Dedifferentiated amniotic fluid mesenchymal stem cell (primary cell): Measurements from ENCODE around the gene TMEM52B.

Experiments used
- DNase-seq: peaks from one replicate; pipeline ENCODE4 v3.0.0-alpha.2; 2016; ENCODE audit errors: extremely low spot score

TMEM52B gene

DNA sequence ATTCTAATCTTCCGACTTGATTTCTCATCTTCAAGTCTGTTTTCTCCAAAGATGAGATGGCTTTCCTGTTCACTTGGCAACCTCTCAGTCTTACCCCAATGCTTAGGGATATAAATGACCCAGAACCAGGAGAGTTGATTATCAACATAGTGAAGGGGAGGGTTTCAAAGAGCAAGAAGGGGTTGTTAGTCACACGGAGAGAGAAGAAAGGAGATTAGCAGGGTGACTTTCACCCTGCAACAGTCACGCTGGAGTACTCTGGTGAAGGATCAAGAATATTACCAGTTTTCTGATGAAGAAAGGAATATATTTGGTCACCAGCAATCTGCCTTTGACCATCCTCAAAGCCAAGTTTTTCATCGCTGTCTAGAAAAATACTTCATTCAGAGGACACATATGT lies at the start of gene TMEM52B:
Gene TMEM52B (plus strand): TSS at position 212 of the 400 bp plus-strand sequence. CDS start 543 bp downstream, outside the sequence.
- no peak for DNase-seq

DNA sequence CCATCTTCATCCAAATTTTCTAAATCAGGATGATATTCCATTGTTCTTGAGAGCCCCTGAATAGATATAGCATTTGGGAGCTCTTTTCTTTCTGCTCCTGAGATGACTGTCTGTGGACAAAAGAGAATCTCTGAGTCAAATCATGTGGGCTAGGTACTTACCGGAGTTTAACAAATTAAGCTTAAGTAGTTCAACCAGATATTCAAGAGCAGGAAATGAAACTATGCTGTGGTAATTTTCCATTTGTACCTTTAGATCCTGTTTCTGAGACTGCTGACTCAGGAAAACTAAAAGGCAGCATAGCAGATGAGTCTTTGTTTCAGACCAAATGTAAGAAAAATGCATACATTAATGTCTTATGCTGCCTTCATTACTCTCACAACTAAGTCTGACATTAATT lies 48.8 kb upstream of the TMEM52B start, which contains the start of gene CLEC7A:
Gene CLEC7A (minus strand): TSS at position 158 of the 400 bp plus-strand sequence. CDS start 117 bp downstream, at position 41.
- no peak for DNase-seq

DNA sequence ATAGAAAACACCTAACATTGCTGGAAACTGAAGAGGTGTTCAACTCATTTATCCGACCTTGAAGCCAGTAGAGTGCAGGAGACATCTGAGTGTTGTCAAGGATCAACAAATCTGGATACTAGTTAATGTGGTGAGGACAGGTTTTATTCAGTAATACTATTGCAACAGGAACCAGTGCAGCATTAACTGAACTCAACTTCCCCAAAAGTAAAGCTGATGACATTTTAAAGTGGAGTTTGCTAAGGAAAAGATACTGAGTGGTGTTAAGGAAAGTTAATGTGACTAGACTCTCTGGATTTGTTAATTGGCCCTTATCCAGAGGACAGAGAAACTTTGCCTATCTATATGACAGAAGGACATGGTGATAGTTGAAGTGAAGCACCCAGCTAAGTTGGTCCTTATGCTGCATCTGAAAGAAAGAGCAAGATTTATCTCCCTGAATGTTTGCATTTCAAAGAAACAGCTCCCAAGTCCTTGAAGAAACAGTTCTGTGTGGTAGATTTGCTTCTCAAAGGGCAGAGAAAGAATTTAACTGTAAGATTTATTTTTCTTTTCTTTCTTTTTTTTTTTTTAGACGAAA lies 47.6 kb upstream of the TMEM52B start:
- DNase-seq: no peak

DNA sequence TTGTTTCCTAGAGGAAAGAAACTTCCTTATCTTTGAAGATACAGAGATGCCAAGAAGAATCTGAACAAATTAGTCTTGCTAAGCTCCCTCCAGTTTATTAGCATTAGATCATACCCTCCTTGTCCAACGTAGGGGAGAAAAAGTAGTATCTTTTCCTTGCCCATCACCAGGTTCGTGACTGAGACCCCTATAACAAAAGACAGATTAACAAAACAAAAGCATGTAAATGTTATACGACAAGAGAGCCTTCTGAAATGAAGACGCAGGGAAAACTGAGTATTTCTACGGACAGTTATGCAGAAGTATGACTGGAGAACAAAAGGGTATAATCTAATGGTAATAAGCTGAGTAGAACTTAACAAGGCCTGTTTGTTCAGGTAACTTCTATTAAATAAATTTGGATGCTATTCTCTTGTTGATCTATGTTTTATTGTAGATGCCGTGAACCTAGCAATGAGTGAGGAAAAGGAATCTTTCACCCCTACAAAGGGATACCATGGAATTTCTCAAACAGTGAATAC lies 45.9 kb upstream of the TMEM52B start:
- no peak for DNase-seq

DNA sequence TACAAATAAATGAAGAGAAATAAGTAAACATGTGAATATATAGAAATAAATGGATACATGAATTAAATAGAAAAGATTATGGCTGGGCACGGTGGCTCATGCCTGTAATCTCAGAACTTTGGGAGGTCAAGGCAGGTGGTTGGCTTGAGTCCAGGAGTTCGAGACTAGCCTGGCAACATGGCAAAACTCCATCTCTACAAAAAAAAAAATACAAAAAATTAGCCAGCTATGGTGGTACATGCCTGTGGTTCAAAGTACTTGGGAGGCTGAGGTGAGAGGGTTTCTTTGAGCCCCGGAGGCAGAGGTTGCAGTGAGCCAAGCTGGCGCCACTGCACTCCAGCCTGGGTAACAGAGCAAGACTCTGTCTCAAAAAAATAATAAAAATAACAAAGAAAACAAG lies 43.7 kb upstream of the TMEM52B start:
- no peak for DNase-seq

DNA sequence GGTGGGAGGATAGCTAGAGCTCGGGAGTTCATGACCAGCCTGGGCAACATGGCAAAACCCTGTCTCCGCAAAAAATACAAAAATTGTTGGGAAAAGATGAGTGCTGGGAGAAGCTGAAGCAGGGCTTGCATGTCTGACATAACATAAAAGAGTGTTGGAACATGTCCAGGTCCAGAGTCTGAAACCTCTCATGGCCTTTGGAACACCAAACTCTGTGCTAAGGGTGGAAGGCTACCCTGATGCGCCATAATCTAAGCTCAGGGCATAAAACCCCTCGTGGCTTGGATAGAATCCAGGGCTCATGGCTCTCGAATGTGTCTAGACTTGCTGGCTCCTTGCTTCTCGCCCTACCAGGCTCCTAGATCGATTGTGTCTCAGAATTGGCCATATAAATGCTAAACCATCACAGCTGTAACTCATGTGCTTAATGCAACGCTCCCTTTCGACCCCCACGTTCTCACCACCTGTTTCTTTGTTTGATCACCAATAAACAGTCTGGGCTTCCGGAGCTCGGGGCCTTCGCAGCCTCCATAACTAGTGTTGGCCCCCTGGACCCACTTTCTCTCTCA lies 42.1 kb upstream of the TMEM52B start:
- no peak for DNase-seq

DNA sequence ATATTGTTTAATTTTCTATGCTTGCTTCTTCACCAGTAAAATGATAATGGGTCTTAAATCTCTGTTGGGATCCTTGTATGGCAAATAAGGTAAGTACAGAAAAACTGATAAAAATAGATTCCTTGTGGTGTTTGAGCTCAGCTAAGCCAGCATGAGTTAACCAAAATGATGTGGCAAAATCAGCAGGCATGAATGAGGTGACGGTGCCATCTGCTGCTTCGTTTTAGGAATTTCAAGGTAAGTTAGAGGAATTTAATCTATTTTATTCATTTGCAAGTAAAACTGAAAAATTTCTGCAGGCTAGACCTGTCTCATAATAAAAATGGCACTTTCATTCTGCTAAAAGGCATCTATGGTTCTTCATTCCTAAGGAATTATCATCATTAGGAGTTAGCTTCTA lies 38.8 kb upstream of the TMEM52B start:
- peak; percentile 46 for DNase-seq

DNA sequence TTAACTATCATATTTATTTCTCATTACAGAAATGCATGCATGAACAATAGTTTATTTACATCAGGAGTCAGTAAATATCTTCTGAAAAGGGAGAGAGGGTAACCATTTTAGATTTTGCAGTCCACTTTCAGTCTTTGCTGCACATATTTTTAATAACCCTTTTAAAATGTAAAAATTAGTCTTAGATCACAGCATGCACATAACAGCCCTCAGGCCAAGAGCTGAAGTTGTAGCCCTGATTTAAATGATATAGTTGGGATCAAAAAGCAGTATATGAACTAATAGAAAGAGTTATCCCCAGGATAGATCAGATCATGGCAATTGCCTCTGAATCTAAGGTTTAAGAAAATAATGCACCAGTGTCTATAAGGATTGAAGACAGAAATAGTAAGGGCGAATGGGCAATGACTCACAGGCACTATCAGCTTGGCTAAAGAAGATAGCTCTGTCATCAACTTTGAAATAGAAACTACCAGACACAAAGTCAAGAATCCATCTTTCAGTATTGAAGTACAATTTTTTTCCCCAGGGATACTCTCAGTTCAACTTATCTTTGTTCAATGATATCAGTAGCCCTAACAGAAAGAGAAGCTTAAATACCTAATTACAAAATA lies 35.7 kb upstream of the TMEM52B start:
- no peak for DNase-seq

DNA sequence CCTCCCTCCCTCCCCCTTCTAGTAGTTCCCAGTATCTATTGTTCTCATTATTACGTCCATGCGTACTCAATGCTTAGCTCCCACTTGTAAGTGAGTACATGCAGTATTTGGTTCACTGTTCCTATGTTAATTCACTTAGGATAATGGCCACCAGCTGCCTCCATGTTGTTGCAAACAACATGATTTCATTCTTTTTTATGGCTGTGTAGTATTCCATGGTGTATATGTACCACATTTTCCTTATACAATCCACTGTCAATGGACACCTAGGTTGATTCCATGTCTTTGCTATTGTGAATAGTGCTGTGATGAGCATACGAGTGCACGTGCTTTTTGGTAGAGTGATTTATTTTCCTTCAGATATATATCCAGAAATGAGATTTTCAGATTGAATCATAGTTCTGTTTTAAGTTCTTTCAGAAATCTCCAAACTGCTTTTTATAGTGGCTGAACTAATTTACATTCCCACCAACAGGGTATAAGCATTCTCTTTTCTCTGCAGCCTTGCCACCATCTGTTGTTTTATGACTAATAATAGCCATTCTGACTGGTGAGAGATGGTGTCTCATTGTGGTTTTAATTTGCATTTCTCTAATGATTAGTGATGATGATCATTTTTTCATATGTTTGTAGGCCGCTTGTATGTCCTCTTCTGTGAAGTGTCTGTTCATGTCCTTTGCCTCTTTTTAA lies 31.0 kb upstream of the TMEM52B start:
- DNase-seq: no peak

DNA sequence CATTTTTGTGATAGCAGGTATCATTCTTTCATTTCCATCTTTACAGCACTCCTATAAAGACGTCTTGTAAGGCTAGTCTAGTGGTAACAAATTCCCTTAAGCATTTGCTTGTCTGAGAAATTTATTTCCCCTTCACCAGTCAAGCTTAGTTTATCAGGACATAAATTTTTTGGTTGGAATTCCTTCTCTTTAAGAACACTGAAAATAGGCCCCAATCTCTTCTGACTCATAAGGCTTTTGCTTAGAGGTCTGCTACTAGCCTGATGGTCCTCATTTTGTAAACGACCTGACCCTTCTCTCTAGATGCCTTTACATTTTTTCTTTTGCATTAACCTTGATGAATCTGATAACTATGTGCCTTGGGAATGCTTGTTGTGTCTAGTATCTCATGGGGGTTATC lies 27.2 kb upstream of the TMEM52B start:
- no peak for DNase-seq

DNA sequence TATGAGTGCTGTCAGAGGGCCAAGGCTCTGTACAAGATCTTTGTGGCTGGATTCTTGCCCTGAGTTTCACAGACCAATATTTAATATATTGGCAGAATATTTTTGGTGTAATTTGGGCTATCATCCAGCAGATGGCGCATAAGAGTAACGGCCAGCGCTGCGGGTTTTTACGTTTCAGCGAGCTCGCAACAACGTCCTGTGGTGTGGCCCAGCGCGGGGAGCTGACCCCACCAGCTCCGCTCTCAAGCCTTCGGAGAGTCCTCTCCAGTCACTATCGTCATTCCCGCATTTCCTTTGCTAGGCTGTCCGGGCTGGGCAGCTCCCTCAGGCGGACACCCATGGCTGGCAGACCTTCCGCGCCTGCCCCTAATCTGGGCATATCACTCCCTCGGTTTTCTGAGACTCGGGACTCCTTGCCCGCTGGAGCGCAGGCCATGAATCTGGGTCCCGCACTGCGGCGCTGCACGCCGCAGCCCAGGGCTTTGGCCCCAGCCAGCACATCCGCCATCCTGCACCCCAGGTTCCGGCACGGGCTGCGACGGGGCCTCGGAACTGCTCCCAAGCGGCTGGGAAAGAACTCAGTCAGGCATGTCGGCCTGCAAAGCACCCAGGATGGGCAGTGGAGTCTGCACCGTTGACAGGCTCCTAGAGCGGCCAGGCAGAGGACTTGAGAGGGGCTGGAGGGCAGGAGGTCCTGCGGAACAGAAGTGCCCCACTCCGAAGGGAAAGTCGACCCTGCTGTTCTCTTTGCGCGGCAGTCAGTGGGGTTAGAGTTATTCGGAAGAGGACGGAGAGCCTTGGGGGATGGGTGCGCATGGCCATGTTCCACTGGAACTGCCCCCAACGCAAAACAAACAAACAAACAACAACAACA lies 25.3 kb upstream of the TMEM52B start:
- peak; percentile 65 for DNase-seq

DNA sequence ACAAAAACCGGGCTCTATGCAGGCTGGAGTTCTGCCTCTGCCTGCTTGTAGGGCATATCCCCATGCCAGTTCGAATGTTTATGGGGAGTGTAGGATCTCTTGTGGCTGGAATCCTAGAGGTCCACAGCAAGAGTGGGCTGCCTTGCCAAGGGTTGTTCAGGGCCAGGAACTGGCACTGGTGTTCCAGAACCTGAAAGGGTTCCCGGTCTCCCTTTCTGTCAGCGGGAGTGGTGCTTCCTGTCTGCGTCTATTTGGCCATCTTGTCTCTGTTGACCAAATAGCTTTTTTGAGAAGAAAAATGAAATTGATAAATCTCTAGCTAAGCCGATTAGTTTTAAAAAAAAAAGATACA lies 24.7 kb upstream of the TMEM52B start:
- DNase-seq: no peak

DNA sequence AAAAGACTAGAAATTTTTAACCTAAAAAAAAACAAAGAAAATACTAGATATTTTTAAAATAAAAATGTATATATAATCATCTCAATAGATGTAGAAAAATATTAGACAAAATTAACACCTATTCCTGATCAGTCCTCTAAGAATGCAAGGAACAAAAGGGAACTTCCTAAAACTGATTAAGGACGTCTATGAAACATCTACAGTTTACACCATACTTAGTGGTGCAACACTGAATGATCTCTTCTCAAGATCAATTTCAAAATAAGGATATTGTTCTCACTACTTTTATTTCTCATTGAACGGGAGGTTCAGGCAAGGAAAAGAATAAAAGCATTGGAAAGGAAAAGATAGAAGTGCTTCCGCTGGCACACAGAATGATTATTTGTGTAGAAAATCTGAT lies 22.9 kb upstream of the TMEM52B start:
- no peak for DNase-seq

DNA sequence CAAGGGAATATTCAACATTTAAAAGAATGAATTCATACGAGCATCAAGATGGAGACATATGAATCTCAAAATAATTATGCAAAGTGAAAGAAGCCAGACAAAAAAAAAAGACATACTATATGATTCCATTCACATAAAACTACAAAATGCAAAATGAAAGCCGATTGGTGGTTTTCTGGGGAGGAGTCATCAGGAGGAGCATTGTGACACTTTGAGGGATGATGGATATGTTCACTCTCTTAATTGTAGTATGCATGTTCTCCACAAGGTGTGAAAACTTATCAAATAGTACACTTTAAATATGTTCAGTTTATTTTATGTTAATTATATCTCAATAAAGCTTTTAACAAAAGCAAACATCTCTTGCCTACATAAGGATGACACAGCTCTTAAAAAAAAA lies 20.4 kb upstream of the TMEM52B start:
- no peak for DNase-seq

DNA sequence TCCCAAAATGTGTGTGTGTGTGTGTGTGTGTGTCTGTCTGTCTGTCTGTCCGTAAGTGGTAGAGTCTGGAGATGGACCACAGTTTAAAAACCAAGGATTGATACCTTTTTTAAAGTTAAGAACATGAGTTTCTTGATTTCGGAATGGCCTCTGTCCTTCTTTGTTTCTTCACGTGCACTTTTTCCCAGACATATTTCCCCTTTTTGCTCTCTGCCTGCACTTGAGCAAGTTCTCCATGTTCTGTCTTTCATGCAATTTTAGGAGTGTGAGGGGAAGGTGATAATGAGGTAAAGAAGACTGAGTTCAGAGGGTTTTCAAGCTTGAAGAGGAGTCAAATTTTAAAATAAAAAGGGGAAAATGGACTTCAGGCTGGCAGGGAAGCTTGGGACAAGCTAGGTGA lies 19.6 kb upstream of the TMEM52B start:
- DNase-seq: no peak

DNA sequence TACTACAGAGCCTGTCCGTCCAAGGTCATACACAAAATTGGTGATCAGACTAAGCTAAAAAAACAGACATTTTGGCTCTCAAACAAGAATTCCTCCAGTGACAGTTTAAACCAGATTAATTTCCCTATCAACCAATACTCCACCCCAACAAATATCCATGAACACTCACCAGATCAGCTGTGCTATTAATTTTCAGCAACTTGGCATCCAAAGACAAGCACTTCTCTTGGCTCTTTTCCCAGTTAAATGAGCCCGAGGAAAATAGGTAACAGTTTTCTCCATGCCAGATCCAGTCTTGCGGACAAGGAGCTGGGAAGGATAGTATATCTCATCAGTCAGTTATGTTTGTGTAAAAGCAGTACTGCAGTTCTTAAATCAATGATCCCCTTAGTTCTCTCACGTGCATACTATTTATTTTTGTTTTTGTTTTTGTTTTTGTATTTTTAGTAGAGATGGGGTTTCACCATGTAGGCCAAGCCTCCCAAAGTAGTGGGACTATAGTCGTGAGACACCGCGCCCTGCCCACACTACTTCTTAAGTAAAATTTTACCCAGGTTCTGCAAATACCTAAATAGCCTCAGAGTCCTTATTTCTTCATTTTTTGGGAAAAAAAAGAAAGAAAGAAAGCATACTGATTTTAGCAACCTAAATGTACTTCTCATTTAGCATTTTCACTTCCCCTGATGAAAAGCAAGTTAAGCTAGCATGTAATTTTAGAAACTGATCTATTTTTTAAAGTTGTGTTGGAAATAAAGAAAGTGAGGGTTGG lies 18.0 kb upstream of the TMEM52B start:
- no peak for DNase-seq

DNA sequence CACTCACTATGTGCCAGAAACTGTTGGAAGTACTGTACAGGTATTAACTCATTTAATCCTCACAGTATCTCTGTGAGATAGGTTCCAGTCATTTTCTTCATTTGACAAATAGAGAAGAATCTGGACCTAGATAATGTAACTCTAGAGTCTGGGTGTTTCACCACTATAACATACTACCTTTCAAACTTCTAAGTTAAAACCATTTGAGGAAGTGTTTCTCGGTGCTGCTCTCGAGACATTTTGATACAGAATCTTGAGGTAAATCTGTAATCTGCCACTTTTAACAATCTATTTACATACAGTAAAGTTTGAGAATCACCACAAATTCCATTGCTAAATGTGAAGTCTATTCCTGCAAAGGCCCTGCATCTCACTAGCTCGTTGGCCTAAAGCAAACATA lies 15.7 kb upstream of the TMEM52B start:
- DNase-seq: no peak

DNA sequence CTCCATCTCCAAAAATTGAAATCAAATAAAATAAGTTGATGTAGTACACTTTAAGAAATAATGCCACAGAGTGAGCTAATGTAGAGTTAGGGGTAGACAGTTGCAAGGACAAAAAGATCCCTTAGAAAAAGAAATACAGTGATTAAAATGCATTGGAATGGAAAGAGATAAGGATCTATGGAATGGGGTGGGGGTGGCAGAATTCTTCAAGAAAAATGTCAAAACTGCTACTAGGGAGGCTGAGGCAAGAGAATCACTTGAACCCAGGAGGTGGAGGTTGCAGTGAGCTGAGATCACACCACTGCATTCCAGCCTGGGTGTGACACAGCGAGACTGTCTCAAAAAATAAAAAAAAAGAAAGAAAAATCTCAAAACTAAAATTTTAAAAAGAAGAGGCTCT lies 13.4 kb upstream of the TMEM52B start:
- no peak for DNase-seq

DNA sequence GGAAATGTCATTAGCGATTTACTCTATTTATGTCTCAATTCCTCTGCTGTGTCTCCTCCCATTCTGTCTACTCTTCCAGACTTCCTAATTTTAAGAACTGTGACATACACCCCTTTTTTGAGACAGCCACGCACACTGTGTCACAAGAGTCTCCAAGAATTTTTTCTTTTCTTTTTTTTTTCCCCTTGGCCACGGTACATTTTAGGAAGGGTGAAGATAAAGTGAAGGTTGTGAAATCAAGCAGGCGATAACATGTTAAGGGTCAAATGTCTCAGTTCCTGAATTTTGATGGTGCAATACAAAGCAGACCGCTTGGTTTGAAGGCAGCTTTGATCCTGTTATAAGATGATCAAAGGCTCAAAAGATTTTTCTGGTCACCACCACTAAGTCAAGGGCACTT lies 11.2 kb upstream of the TMEM52B start:
- no peak for DNase-seq

DNA sequence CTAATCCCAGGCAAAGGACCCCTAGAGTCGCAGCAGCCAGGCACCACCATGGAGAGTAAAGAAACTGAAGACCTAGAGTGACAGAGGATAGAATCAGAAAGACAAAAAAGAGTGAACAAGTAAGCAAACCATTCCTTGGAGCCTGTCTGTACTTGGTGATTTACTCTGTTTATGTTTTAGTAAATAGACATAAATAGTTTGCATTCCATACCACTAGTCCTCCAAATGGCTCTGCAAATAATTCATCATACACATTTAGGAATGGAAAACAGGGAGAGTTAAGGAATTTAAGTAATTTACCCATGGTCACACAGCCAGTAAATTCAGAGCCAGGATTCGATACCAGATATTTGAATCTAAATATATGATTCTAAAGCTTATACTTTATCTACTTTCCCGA lies 9.7 kb upstream of the TMEM52B start:
- peak; percentile 32 for DNase-seq

DNA sequence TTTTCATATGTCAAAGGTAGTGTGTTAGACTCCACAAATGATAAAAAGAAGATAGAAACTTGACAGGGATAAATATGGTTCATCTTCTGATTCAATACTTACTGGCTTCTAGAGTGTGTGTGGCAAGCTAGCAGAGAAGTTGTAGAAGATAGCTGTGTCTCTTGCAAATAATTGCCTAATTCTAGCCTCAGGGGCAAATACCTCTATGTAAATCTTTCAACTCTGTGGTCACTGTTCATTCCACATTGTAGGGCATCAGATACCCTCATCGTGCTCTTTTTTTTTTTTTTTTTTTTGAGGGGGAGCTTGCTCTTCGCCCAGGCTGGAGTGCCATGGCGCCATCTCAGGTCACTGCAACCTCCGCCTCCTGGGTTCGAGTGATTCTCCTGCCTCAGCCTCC lies 8.6 kb upstream of the TMEM52B start:
- no peak for DNase-seq
